CD4-positive, alpha-beta memory T cell (primary cell): ENCODE results near the gene SHISA6. TPM values are rescaled to one million over a fixed set of nuclear protein-coding genes. Genes with fewer than 3 reads are reported as not detected.

Source experiments
- CTCF ChIA-PET: fragments of 350-600 bp; sonication (Branson Sonifier 250); formaldehyde crosslinking; loops from one replicate; lab custom pipeline; 2021; ENCODE audit warnings: inconsistent platforms; ENCODE audit not compliant: partially characterized antibody; lab: Charles Lee
- POLR2A ChIA-PET: fragments of 350-600 bp; sonication (Branson Sonifier 250); formaldehyde crosslinking; loops from one replicate; lab custom pipeline; 2021; ENCODE audit not compliant: partially characterized antibody; lab: Charles Lee
- DNase-seq, 5 donors: peaks; one replicate each; pipeline versions ENCODE4 v3.0.0 to v3.0.0-alpha.2; 2020 to 2022; ENCODE audit warnings: mixed read lengths in 1 of 5
- H3K27ac ChIP-seq: one replicate; pipeline ENCODE4 v1.7.0; 2013; ENCODE audit warnings: low read depth, low read length
- H3K27me3 ChIP-seq: 2 replicates; pipeline ENCODE4 v1.7.0; 2013; ENCODE audit warnings: mild to moderate bottlenecking, low read length, moderate library complexity; ENCODE audit not compliant: insufficient read depth
- H3K36me3 ChIP-seq: 2 replicates; pipeline ENCODE4 v1.7.0; 2013; ENCODE audit warnings: mild to moderate bottlenecking, low read length, moderate library complexity; ENCODE audit not compliant: insufficient read depth
- H3K4me1 ChIP-seq: 2 replicates; pipeline ENCODE4 v1.7.0; 2013; ENCODE audit warnings: mild to moderate bottlenecking, low read length, moderate library complexity; ENCODE audit not compliant: insufficient read depth
- H3K4me3 ChIP-seq, 2 donors: one replicate each; pipeline ENCODE4 v1.7.0; 2013; ENCODE audit warnings: low read length in 2 of 2, mild to moderate bottlenecking in 1 of 2
- H3K9me3 ChIP-seq, 2 donors: one replicate each; pipeline ENCODE4 v1.7.0; 2013; ENCODE audit warnings: low read length in 2 of 2, control low read depth in 1 of 2; ENCODE audit not compliant: control insufficient read depth in 1 of 2
- H3K27ac Mint-ChIP-seq, 7 donors: one replicate each; pipeline ENCODE4 v1.8.0; 2020 to 2021; ENCODE audit warnings: mixed read lengths in 7 of 7, mild to moderate bottlenecking in 6 of 7, inconsistent platforms in 3 of 7, moderate library complexity in 3 of 7
- H3K27me3 Mint-ChIP-seq, 2 donors: one replicate each; pipeline ENCODE4 v1.8.0; 2020 to 2021; ENCODE audit warnings: mixed read lengths in 2 of 2
- H3K36me3 Mint-ChIP-seq, 2 donors: one replicate each; pipeline ENCODE4 v1.8.0; 2020 to 2021; ENCODE audit warnings: mixed read lengths in 2 of 2, inconsistent platforms in 1 of 2, mild to moderate bottlenecking in 1 of 2
- H3K4me1 Mint-ChIP-seq, 4 donors: one replicate each; pipeline ENCODE4 v1.8.0; 2020 to 2021; ENCODE audit warnings: mixed read lengths in 4 of 4, mild to moderate bottlenecking in 1 of 4
- H3K4me3 Mint-ChIP-seq, 8 donors: one replicate each; pipeline ENCODE4 v1.8.0; 2020 to 2021; ENCODE audit warnings: mixed read lengths in 8 of 8, mild to moderate bottlenecking in 7 of 8, moderate library complexity in 6 of 8, inconsistent platforms in 3 of 8
- H3K9me3 Mint-ChIP-seq, 8 donors: one replicate each; pipeline ENCODE4 v1.8.0; 2020 to 2021; ENCODE audit warnings: mixed read lengths in 8 of 8, mild to moderate bottlenecking in 5 of 8, inconsistent platforms in 3 of 8, moderate library complexity in 1 of 8
- intact Hi-C: fragments of 100-400 bp; cut with micrococcal nuclease; formaldehyde crosslinking; loops from one replicate; pipeline ENCODE4 v1.15.1; 2023
- polyA plus RNA-seq, 2 donors: library from polyadenylated mRNA; unstranded; fragments of 300-500 nt; fragmentation: Illumina TruSeq; gene quantifications; one replicate each; pipeline ENCODE4 v1.2.3, GENCODE V29; 2021
- total RNA-seq, 2 experiments: library from RNA; stranded (reverse); gene quantifications; one replicate each; pipeline ENCODE4 v1.2.3, GENCODE V29; 2021

SHISA6 gene
- total and polyA plus RNA-seq, 4 experiments from 2014 or later: not detected

GRCh38 chr17:11278186-11278991 is 37.4 kb downstream of the SHISA6 start:
- no peak overlapping the region for H3K4me3 Mint-ChIP-seq
- intact Hi-C loops: no loop called here
- ChIA-PET CTCF (no interaction called here), POLR2A (no interaction called here)
- H3K4me1 Mint-ChIP-seq: no peaks in the 10 kb centered on the region
- Histone ChIP-seq H3K27me3 (no peaks in the 10 kb centered on the region), H3K36me3 (no peaks in the 10 kb centered on the region), H3K27ac (no peak overlapping the region), H3K4me1 (no peaks in the 10 kb centered on the region), H3K9me3 (no peaks in the 10 kb centered on the region), H3K4me3 (no peak overlapping the region)
- no peak overlapping the region for H3K27ac Mint-ChIP-seq
- no peaks in the 10 kb centered on the region for H3K27me3 Mint-ChIP-seq
- H3K9me3 Mint-ChIP-seq: peaks cover 0 to 9% (median 4%) of the 10 kb centered on the region in 8 donors
- no peaks in the 10 kb centered on the region for H3K36me3 Mint-ChIP-seq
- no peak for DNase-seq

GRCh38 chr17:11278992-11279270 is 37.9 kb downstream of the SHISA6 start:
- H3K4me1 Mint-ChIP-seq: no peaks in the 10 kb centered on the region
- intact Hi-C loops: no loop called here
- H3K9me3 ChIP-seq: no peaks in the 10 kb centered on the region
- ChIA-PET CTCF (no interaction called here), POLR2A (no interaction called here)
- H3K27ac ChIP-seq: no peak overlapping the region
- H3K4me1 ChIP-seq: no peaks in the 10 kb centered on the region
- no peaks in the 10 kb centered on the region for H3K27me3 ChIP-seq
- no peak for DNase-seq
- no peaks in the 10 kb centered on the region for H3K27me3 Mint-ChIP-seq
- H3K36me3 ChIP-seq: no peaks in the 10 kb centered on the region
- no peak overlapping the region for H3K4me3 ChIP-seq
- no peak overlapping the region for H3K4me3 Mint-ChIP-seq
- H3K9me3 Mint-ChIP-seq: peaks cover 0 to 9% (median 4%) of the 10 kb centered on the region in 8 donors
- no peak overlapping the region for H3K27ac Mint-ChIP-seq
- no peaks in the 10 kb centered on the region for H3K36me3 Mint-ChIP-seq

GRCh38 chr17:11279776-11280344 is 38.8 kb downstream of the SHISA6 start:
- POLR2A ChIA-PET: no interaction called here
- DNase-seq: no peak
- Histone ChIP-seq H3K27ac (no peak overlapping the region), H3K4me1 (no peaks in the 10 kb centered on the region), H3K9me3 (no peaks in the 10 kb centered on the region), H3K4me3 (no peak overlapping the region), H3K36me3 (no peaks in the 10 kb centered on the region), H3K27me3 (no peaks in the 10 kb centered on the region)
- Mint-ChIP-seq H3K27me3 (no peaks in the 10 kb centered on the region), H3K27ac (no peak overlapping the region), H3K4me3 (no peak overlapping the region), H3K9me3 (peaks cover 2 to 12% (median 5%) of the 10 kb centered on the region in 8 donors), H3K36me3 (no peaks in the 10 kb centered on the region), H3K4me1 (no peaks in the 10 kb centered on the region)
- CTCF ChIA-PET: no interaction called here
- intact Hi-C loops: no loop called here

- H3K27me3 ChIP-seq: no peaks in the 10 kb centered on the region
- Mint-ChIP-seq H3K27me3 (no peaks in the 10 kb centered on the region), H3K4me1 (no peaks in the 10 kb centered on the region), H3K36me3 (no peaks in the 10 kb centered on the region), H3K27ac (no peak overlapping the region), H3K4me3 (no peak overlapping the region), H3K9me3 (peaks cover 2 to 12% (median 6%) of the 10 kb centered on the region in 8 donors)
- no peaks in the 10 kb centered on the region for H3K4me1 ChIP-seq
- H3K9me3 ChIP-seq: no peaks in the 10 kb centered on the region
- no peak overlapping the region for H3K4me3 ChIP-seq
- intact Hi-C loops: no loop called here
- ChIA-PET POLR2A (no interaction called here), CTCF (no interaction called here)
- DNase-seq: no peak
- no peak overlapping the region for H3K27ac ChIP-seq
- no peaks in the 10 kb centered on the region for H3K36me3 ChIP-seq
Observed at GRCh38 chr17:11282586-11282985, 41.6 kb downstream of the SHISA6 start.

GRCh38 chr17:11284811-11285210 is 43.8 kb downstream of the SHISA6 start:
- peaks cover 2 to 11% (median 5%) of the 10 kb centered on the region in 8 donors for H3K9me3 Mint-ChIP-seq
- CTCF ChIA-PET: no interaction called here
- Histone ChIP-seq H3K36me3 (no peaks in the 10 kb centered on the region), H3K27me3 (no peaks in the 10 kb centered on the region), H3K4me3 (no peak overlapping the region), H3K27ac (no peak overlapping the region), H3K9me3 (no peaks in the 10 kb centered on the region), H3K4me1 (no peaks in the 10 kb centered on the region)
- no peak overlapping the region for H3K27ac Mint-ChIP-seq
- H3K36me3 Mint-ChIP-seq: no peaks in the 10 kb centered on the region
- POLR2A ChIA-PET: no interaction called here
- no peaks in the 10 kb centered on the region for H3K4me1 Mint-ChIP-seq
- DNase-seq: no peak
- intact Hi-C loops: no loop called here
- no peak overlapping the region for H3K4me3 Mint-ChIP-seq
- H3K27me3 Mint-ChIP-seq: no peaks in the 10 kb centered on the region

- CTCF ChIA-PET: no interaction called here
- Mint-ChIP-seq H3K27me3 (no peaks in the 10 kb centered on the region), H3K4me1 (no peaks in the 10 kb centered on the region), H3K9me3 (peaks cover 2 to 9% (median 5%) of the 10 kb centered on the region in 8 donors), H3K27ac (no peak overlapping the region), H3K4me3 (no peak overlapping the region), H3K36me3 (no peaks in the 10 kb centered on the region)
- POLR2A ChIA-PET: no interaction called here
- no peak overlapping the region for H3K4me3 ChIP-seq
- no peaks in the 10 kb centered on the region for H3K9me3 ChIP-seq
- intact Hi-C loops: no loop called here
- no peak overlapping the region for H3K27ac ChIP-seq
- H3K27me3 ChIP-seq: no peaks in the 10 kb centered on the region
- H3K4me1 ChIP-seq: no peaks in the 10 kb centered on the region
- no peaks in the 10 kb centered on the region for H3K36me3 ChIP-seq
- no peak for DNase-seq
Observed at GRCh38 chr17:11285946-11286345, 44.9 kb downstream of the SHISA6 start.

GRCh38 chr17:11287791-11288190 is 46.8 kb downstream of the SHISA6 start:
- intact Hi-C loops: no loop called here
- no peak overlapping the region for H3K27ac Mint-ChIP-seq

More at GRCh38 chr17:11287791-11288190, 46.8 kb downstream of the SHISA6 start:
- no peaks in the 10 kb centered on the region for H3K9me3 ChIP-seq
- H3K4me3 Mint-ChIP-seq: no peak overlapping the region
- no peaks in the 10 kb centered on the region for H3K36me3 Mint-ChIP-seq
- H3K4me1 Mint-ChIP-seq: no peaks in the 10 kb centered on the region
- H3K27me3 Mint-ChIP-seq: no peaks in the 10 kb centered on the region
- POLR2A ChIA-PET: no interaction called here
- no peak overlapping the region for H3K4me3 ChIP-seq
- H3K27me3 ChIP-seq: no peaks in the 10 kb centered on the region
- CTCF ChIA-PET: no interaction called here
- no peak for DNase-seq
- H3K9me3 Mint-ChIP-seq: peaks cover 0 to 6% (median 2%) of the 10 kb centered on the region in 8 donors
- no peaks in the 10 kb centered on the region for H3K36me3 ChIP-seq
- no peak overlapping the region for H3K27ac ChIP-seq
- H3K4me1 ChIP-seq: no peaks in the 10 kb centered on the region
